ENCODE data around the gene PHLDA3.
"Not testable (repeated sequence)": the region's sequence is repeated elsewhere in the genome, so short reads cannot be mapped to it uniquely, and the experiment has no call there.

The PHLDA3 gene

GRCh38 chr1:201503397-201504176 is 34.6 kb upstream of the PHLDA3 start:
- no peak for DNase-seq (ENCODE audit: low read depth)

GRCh38 chr1:201502511-201502857 is 33.5 kb upstream of the PHLDA3 start:
- no peak for DNase-seq (ENCODE audit: low read depth)

- DNase-seq (ENCODE audit: low read depth), result no peak
Observed at GRCh38 chr1:201501812-201502510, 33.0 kb upstream of the PHLDA3 start.

GRCh38 chr1:201501144-201501543 is 32.2 kb upstream of the PHLDA3 start:
- no peak for DNase-seq (ENCODE audit: low read depth)

GRCh38 chr1:201500670-201501120 is 31.7 kb upstream of the PHLDA3 start:
- DNase-seq (ENCODE audit: low read depth), result no peak

GRCh38 chr1:201499795-201500669 is 31.0 kb upstream of the PHLDA3 start:
- no peak for DNase-seq (ENCODE audit: low read depth)

- DNase-seq (ENCODE audit: low read depth), result no peak
Observed at GRCh38 chr1:201499191-201499590, 30.2 kb upstream of the PHLDA3 start.

GRCh38 chr1:201498621-201499020 is 29.6 kb upstream of the PHLDA3 start:
- no peak for DNase-seq (ENCODE audit: low read depth)

GRCh38 chr1:201497935-201498509 is 29.0 kb upstream of the PHLDA3 start:
- DNase-seq (ENCODE audit: low read depth), result no peak

- no peak for DNase-seq (ENCODE audit: low read depth)
Observed at GRCh38 chr1:201496296-201496690, 27.3 kb upstream of the PHLDA3 start.

GRCh38 chr1:201495551-201496295 is 26.7 kb upstream of the PHLDA3 start:
- no peak for DNase-seq (ENCODE audit: low read depth)

- no peak for DNase-seq (ENCODE audit: low read depth)
Observed at GRCh38 chr1:201493757-201494617, 25.0 kb upstream of the PHLDA3 start.

GRCh38 chr1:201493026-201493656 is 24.2 kb upstream of the PHLDA3 start:
- DNase-seq (ENCODE audit: low read depth), result not testable (repeated sequence)

- DNase-seq (ENCODE audit: low read depth), result no peak
Observed at GRCh38 chr1:201491896-201492511, 23.0 kb upstream of the PHLDA3 start.

GRCh38 chr1:201490708-201491131 is 21.7 kb upstream of the PHLDA3 start:
- DNase-seq (ENCODE audit: low read depth), result no peak

- DNase-seq (ENCODE audit: low read depth), result no peak
Observed at GRCh38 chr1:201489643-201490261, 20.8 kb upstream of the PHLDA3 start.

GRCh38 chr1:201488830-201489589 is 20.0 kb upstream of the PHLDA3 start:
- DNase-seq (ENCODE audit: low read depth), result no peak

- no peak for DNase-seq (ENCODE audit: low read depth)
Observed at GRCh38 chr1:201487742-201488141, 18.8 kb upstream of the PHLDA3 start.

Data from stimulated activated CD8-positive, alpha-beta memory T cell treated with anti-CD3 and anti-CD28 coated beads, Interleukin-12 subunit alpha, Interleukin-12 subunit beta, amount 100 ng/mL, for 4 hours (primary cell).